B cell (primary cell): ENCODE measurements around the gene VAV2. TPM values are rescaled to one million over a fixed set of nuclear protein-coding genes. Genes with fewer than 3 reads are reported as not detected.

Experiments used
- ATAC-seq: fragments of 200-7000 bp; cut with Tn5 transposase; one replicate; pipeline ENCODE4 v1.10.0; 2021; ENCODE audit warnings: low read depth, mild to moderate bottlenecking, moderate number of reproducible peaks, moderate library complexity
- CTCF ChIA-PET: fragments of 350-600 bp; sonication (Branson Sonifier 250); formaldehyde crosslinking; loops from one replicate; lab custom pipeline; 2021; ENCODE audit warnings: antibody characterized with exemption, inconsistent platforms; lab: Charles Lee
- POLR2A ChIA-PET: fragments of 350-600 bp; sonication (Branson Sonifier 250); formaldehyde crosslinking; loops from one replicate; lab custom pipeline; 2021; ENCODE audit warnings: antibody characterized with exemption; lab: Charles Lee
- DNase-seq: peaks from one replicate; pipeline ENCODE4 v3.0.0; 2013
- H2AFZ ChIP-seq: 2 replicates; pipeline ENCODE4 v1.6.1; 2012; ENCODE audit warnings: mild to moderate bottlenecking, low read depth, low read length; ENCODE audit not compliant: insufficient read depth, poor library complexity, severe bottlenecking
- H3K27ac ChIP-seq, 2 donors: 1 replicate in 1 of 2; 2 replicates in 1 of 2; pipeline ENCODE4 v1.5.1; 2012 to 2013; ENCODE audit warnings: low read length in 2 of 2, mild to moderate bottlenecking in 2 of 2, moderate library complexity in 1 of 2
- H3K27me3 ChIP-seq, 4 experiments: fragments of 200-600 bp in 1 of 4; sonication (generic) in 1 of 4; replicated peaks in 1 of 4; 1 replicate in 2 of 4; 2 replicates in 2 of 4; pipeline versions ENCODE4 v1.6.1 to v1.7.0; 2013 to 2016; ENCODE audit warnings: low read length in 3 of 4, mild to moderate bottlenecking in 2 of 4, mixed read lengths in 1 of 4, moderate library complexity in 1 of 4; ENCODE audit not compliant: insufficient read depth in 4 of 4, control insufficient read depth in 3 of 4; ENCODE audit errors: control extremely low read depth in 1 of 4
- H3K36me3 ChIP-seq, 2 experiments: replicated peaks in 1 of 2; 1 replicate in 1 of 2; 2 replicates in 1 of 2; pipeline versions ENCODE4 v1.6.1 to v1.7.1; 2013; ENCODE audit warnings: low read length in 1 of 2; ENCODE audit not compliant: insufficient read depth in 2 of 2, control insufficient read depth in 1 of 2; ENCODE audit errors: control extremely low read depth in 1 of 2, extremely low read depth in 1 of 2
- H3K4me1 ChIP-seq, 2 donors: fragments of 200-600 bp in 1 of 2; sonication (generic) in 1 of 2; 1 replicate in 1 of 2; 2 replicates in 1 of 2; pipeline versions ENCODE4 v1.5.1 to v1.6.1; 2013 to 2017; ENCODE audit warnings: low read length in 2 of 2; ENCODE audit not compliant: control insufficient read depth in 2 of 2, insufficient read depth in 2 of 2
- H3K4me2 ChIP-seq: replicated peaks from 2 replicates; pipeline ENCODE3; 2012; ENCODE audit warnings: mild to moderate bottlenecking, low read depth, low read length; ENCODE audit not compliant: poor library complexity, severe bottlenecking
- H3K4me3 ChIP-seq, 5 experiments: fragments of 200-600 bp in 1 of 5; sonication (generic) in 1 of 5; 1 replicate in 3 of 5; 2 replicates in 2 of 5; pipeline versions ENCODE4 v1.5.1 to v1.7.0; 2011 to 2016; ENCODE audit warnings: low read length in 4 of 5, mild to moderate bottlenecking in 4 of 5, low read depth in 2 of 5, control low read depth in 1 of 5, moderate library complexity in 1 of 5; ENCODE audit not compliant: insufficient read depth in 1 of 5; ENCODE audit errors: control extremely low read depth in 1 of 5, extremely low read depth in 1 of 5
- H3K79me2 ChIP-seq: fragments of 200-600 bp; sonication (generic); one replicate; pipeline ENCODE4 v1.6.0; 2016; ENCODE audit warnings: low read length; ENCODE audit not compliant: control insufficient read depth, insufficient read depth
- H3K9ac ChIP-seq: fragments of 200-600 bp; sonication (generic); 2 replicates; pipeline ENCODE4 v1.6.1; 2017; ENCODE audit warnings: mild to moderate bottlenecking, low read length, moderate library complexity
- H3K9me3 ChIP-seq, 3 donors: one replicate each; pipeline versions ENCODE4 v1.6.1 to v1.7.1; 2013; ENCODE audit warnings: low read length in 2 of 3; ENCODE audit not compliant: control insufficient read depth in 2 of 3, insufficient read depth in 1 of 3; ENCODE audit errors: control extremely low read depth in 1 of 3
- H4K20me1 ChIP-seq: 2 replicates; pipeline ENCODE4 v1.6.0; 2012; ENCODE audit warnings: mild to moderate bottlenecking, low read length; ENCODE audit not compliant: insufficient read depth, control insufficient read depth, poor library complexity, severe bottlenecking
- H3K27ac Mint-ChIP-seq: one replicate; pipeline ENCODE4 v1.8.0; 2021; ENCODE audit warnings: mixed read lengths
- H3K27me3 Mint-ChIP-seq: one replicate; pipeline ENCODE4 v1.8.0; 2021; ENCODE audit warnings: mixed read lengths
- H3K4me1 Mint-ChIP-seq: one replicate; pipeline ENCODE4 v1.8.0; 2021; ENCODE audit warnings: mixed read lengths
- H3K4me3 Mint-ChIP-seq: one replicate; pipeline ENCODE4 v1.8.0; 2021; ENCODE audit warnings: mixed read lengths
- H3K9me3 Mint-ChIP-seq: one replicate; pipeline ENCODE4 v1.8.0; 2022; ENCODE audit warnings: mixed read lengths; ENCODE audit not compliant: insufficient read depth
- CTCF ChIP-seq: fragments of 200-600 bp; IDR thresholded peaks from one replicate; pipeline ENCODE4 v1.8.0; 2022; ENCODE audit warnings: antibody characterized with exemption, mild to moderate bottlenecking
- EZH2 ChIP-seq: IDR thresholded peaks from 2 replicates; pipeline ENCODE4 v1.6.1; 2012; ENCODE audit warnings: borderline replicate concordance, low read depth, mild to moderate bottlenecking, moderate library complexity, low read length; ENCODE audit not compliant: insufficient read depth, poor library complexity, severe bottlenecking
- WGBS: methylation state at CpG from one replicate; pipeline ENCODE4 v1.1.5; 2013; ENCODE audit warnings: missing lambda C conversion rate; ENCODE audit not compliant: insufficient coverage; 5-methylcytosine and 5-hydroxymethylcytosine counted together
- intact Hi-C: fragments of 100-400 bp; cut with micrococcal nuclease; formaldehyde crosslinking; loops from one replicate; pipeline ENCODE4 v1.10.0; 2022
- polyA plus RNA-seq: library from polyadenylated mRNA; depleted of rRNA; stranded (reverse); fragments of >200 nt; gene quantifications from 2 replicates; pipeline ENCODE4 v1.2.3, GENCODE V29; 2012
- total RNA-seq, 2 donors: library from RNA; stranded (reverse); fragments of 120-200 nt in 1 of 2; gene quantifications; 1 replicate in 1 of 2; 2 replicates in 1 of 2; pipeline versions ENCODE4 v1.2.3 to v1.2.4, GENCODE V29; 2013 to 2022

The VAV2 gene
- total and polyA plus RNA-seq, 2 donors (not counting 1 experiment from before 2014, with no cell fraction given), result 34.4 to 128 TPM

GRCh38 chr9:133791735-133792649 lies 200.1 kb downstream of the VAV2 start:
- no peak for DNase-seq
- Histone ChIP-seq H3K9me3 (peaks cover 0 to 4% (median 0%) of the 10 kb centered on the region in 3 donors), H3K9ac (no peak overlapping the region), H3K4me3 (no peak overlapping the region), H3K79me2 (peaks cover 17% of the 10 kb centered on the region), H3K4me1 (peaks cover 57 to 65% of the 10 kb centered on the region in 2 donors), H4K20me1 (peaks cover 17% of the 10 kb centered on the region), H3K4me2 (peak overlapping the region; percentile 76), H3K27ac (peak overlapping the region in 1 of 2 donors; percentile 43), H3K36me3 (peaks cover 0 to 38% of the 10 kb centered on the region in 2 experiments), H3K27me3 (no peaks in the 10 kb centered on the region), H2AFZ (no peak overlapping the region)
- WGBS, result 83% methylated on average over 13 of the region's 18 CpGs
- Mint-ChIP-seq H3K27ac (peak overlapping the region; percentile 32), H3K27me3 (no peaks in the 10 kb centered on the region), H3K4me1 (peaks cover 78% of the 10 kb centered on the region), H3K4me3 (peak overlapping the region; percentile 11), H3K9me3 (no peaks in the 10 kb centered on the region)
- no peak for ATAC-seq
- POLR2A ChIA-PET, result no interaction called here
- TF ChIP-seq EZH2, result no peak
- TF ChIP-seq CTCF, result no peak
- intact Hi-C loops, result loop anchor here (2.0 kb wide), 1 partner anchor 277 kb away; the partner anchor contains the start of gene BRD3
- CTCF ChIA-PET, result interaction anchor here (0.7 to 19.3 kb wide), 7 partner anchors 10 to 207 kb away, joined by 3 to 561 read pairs (median 4); no protein-coding TSS in a partner anchor

- Histone ChIP-seq H3K4me1 (peaks cover 66 to 74% of the 10 kb centered on the region in 2 donors), H3K36me3 (peaks cover 0 to 40% of the 10 kb centered on the region in 2 experiments), H3K27me3 (no peaks in the 10 kb centered on the region), H3K9ac (no peak overlapping the region), H3K79me2 (peaks cover 18% of the 10 kb centered on the region), H2AFZ (no peak overlapping the region), H4K20me1 (peaks cover 17% of the 10 kb centered on the region), H3K9me3 (peaks cover 0 to 4% (median 0%) of the 10 kb centered on the region in 3 donors), H3K27ac (no peak overlapping the region), H3K4me2 (no peak overlapping the region), H3K4me3 (no peak overlapping the region)
- ChIA-PET CTCF (interaction anchor here (8.5 to 19.3 kb wide), 2 partner anchors 9 to 204 kb away, joined by 95 to 561 read pairs; no protein-coding TSS in a partner anchor), POLR2A (no interaction called here)
- H3K27me3 Mint-ChIP-seq, result no peaks in the 10 kb centered on the region
- no peak overlapping the region for H3K4me3 Mint-ChIP-seq
- ATAC-seq (no peak), DNase-seq (no peak)
- no peak overlapping the region for H3K27ac Mint-ChIP-seq
- H3K4me1 Mint-ChIP-seq, result peaks cover 85% of the 10 kb centered on the region
- 93% methylated on average over 8 of the region's 13 CpGs for WGBS
- H3K9me3 Mint-ChIP-seq, result no peaks in the 10 kb centered on the region
- TF ChIP-seq CTCF, result no peak
- TF ChIP-seq EZH2, result no peak
- intact Hi-C loops, result no loop called here
Measured at GRCh38 chr9:133791069-133791468, 201.1 kb downstream of the VAV2 start.
